Measurements from ENCODE around the gene GARIN3.

Gene GARIN3

DNA sequence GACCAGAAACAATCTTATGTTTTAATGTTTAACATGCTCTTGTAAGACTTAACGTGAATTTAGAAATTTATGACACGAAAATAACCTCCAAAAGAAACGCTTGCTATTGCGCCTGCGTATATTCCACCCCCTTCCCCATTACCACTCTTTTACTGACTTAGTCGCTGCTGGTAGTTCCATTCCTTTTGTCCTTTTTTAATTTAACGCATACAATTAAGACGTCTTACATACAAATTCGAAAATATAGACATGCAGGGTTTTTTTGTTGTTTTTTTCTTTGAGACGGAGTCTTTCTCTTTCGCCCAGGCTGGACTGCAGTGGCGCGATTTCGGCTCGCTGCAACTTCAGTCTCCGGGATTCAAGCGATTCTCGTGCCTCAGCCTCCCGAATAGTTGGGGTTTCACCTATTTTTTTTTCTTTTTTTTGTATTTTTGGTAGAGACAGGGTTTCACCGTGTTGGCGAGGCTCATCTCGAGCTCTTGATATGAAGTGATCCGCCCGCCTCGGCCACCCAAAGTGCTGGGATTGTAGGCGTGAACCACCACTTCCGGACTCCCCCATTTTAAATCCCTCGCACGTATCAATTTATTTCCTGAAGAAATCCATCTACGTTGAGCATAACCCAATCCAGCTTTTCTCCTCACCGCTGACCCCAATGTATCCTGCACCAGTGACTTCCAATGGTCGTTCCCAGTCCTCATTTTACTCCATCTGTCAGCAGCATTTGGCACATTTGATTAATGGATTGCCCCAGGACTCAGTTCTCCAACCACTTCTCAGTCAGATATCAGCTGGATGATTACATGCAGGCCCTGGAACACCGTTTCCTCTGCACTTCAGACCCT is 22.7 kb downstream of the GARIN3 start:
- Mint-ChIP-seq H3K4me3 (peak overlapping the region; percentile 95), H3K27me3 (ENCODE audit: low read depth) (no peaks in the 10 kb centered on the region), H3K36me3 (ENCODE audit: low read depth) (peaks cover 24% of the 10 kb centered on the region), H3K4me1 (ENCODE audit: low read depth) (peaks cover 35% of the 10 kb centered on the region), H3K27ac (peak overlapping the region; percentile 99), H3K9me3 (no peaks in the 10 kb centered on the region)

DNA sequence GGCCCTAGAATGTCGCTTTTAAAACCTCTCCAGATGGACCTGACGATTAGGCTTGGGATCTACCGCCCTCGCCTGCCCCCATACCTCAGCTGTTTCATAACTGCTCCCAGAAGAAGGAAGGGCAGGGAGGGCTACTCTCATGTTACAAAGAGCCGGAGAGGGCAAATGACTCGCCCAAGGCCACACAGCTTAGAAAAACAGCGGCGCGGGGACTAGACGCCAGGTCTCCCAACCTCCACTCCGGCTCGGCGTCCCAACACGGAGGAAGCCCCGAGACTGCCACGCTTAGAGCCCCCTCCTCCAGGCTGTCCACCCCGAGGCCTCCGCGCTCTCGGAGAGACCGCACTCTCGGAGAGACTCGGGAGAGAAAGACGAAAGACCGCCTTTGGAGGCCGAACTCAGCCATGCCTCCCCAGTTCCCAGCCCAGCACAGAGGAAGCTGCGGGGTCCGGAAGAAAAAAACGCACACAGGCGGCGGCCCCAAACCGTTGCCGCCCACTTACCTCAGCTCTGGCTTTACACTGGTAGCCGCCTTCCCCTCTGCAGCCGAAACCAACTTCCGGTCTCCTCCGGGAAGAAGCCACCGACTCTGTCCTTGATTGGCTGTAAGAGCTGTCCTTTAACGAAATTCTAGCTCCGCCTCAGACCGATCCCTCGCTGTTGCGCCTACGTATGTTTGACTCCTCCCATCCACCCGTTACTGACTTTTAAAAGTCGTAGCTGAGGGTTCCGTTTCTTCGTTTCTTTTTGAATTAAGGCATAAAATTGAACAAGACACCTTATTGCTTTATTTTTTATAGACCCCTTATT is 23.5 kb downstream of the GARIN3 start, which contains the start of gene MED7:
Gene MED7 (minus strand): TSS at position 549 of the 810 bp plus-strand sequence. CDS start 3,434 bp downstream, outside the sequence.
- Mint-ChIP-seq H3K27me3 (ENCODE audit: low read depth) (no peaks in the 10 kb centered on the region), H3K4me3 (peak within 1 kb of the TSS; percentile 95), H3K4me1 (ENCODE audit: low read depth) (peaks cover 31% of the 10 kb centered on the region), H3K27ac (peak within 1 kb of the TSS; percentile 99), H3K36me3 (ENCODE audit: low read depth) (peaks cover 31% of the 10 kb centered on the region), H3K9me3 (no peaks in the 10 kb centered on the region)

DNA sequence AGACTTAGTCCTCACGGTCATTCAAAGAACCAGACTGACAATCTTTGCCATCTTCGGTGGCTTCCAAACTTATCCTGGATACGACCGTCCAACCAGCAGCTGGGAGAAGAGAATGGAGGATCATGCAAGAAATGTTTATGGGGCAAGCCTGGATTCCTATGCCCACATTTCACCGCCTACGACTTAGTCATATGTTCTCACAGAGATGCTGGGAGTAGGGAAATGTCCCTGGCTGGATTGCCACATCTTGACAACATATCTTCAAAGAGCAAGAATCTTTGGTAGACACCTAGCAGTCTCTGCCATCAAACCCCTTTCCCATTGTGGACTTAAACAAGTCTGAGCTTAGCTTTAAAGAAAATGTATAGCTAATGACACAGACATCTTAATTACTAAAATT is 28.4 kb downstream of the GARIN3 start:
- H3K36me3 Mint-ChIP-seq (ENCODE audit: low read depth), result peaks cover 51% of the 10 kb centered on the region
- H3K4me3 Mint-ChIP-seq, result no peak overlapping the region
- no peak overlapping the region for H3K27ac Mint-ChIP-seq
- no peaks in the 10 kb centered on the region for H3K9me3 Mint-ChIP-seq
- H3K4me1 Mint-ChIP-seq (ENCODE audit: low read depth), result peaks cover 38% of the 10 kb centered on the region
- H3K27me3 Mint-ChIP-seq (ENCODE audit: low read depth), result no peaks in the 10 kb centered on the region

DNA sequence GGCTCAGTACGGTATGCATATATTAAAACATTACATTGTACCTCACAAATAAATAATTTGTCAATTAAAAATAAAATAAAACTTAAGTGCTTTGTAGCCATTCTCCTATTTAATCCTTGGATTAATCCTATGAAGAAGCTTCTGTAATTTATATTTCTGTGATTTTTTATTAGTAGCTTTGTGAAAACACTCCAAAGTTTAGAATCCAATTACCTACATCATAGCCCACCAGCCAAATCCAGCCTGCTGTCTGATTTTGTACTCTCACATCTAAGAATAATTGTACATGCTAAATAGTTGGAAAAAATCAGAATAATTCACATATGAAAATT is 33.8 kb downstream of the GARIN3 start:
- Mint-ChIP-seq H3K4me1 (ENCODE audit: low read depth) (peaks cover 30% of the 10 kb centered on the region), H3K36me3 (ENCODE audit: low read depth) (peaks cover 18% of the 10 kb centered on the region), H3K27me3 (ENCODE audit: low read depth) (no peaks in the 10 kb centered on the region), H3K27ac (no peak overlapping the region), H3K9me3 (no peaks in the 10 kb centered on the region), H3K4me3 (no peak overlapping the region)

DNA sequence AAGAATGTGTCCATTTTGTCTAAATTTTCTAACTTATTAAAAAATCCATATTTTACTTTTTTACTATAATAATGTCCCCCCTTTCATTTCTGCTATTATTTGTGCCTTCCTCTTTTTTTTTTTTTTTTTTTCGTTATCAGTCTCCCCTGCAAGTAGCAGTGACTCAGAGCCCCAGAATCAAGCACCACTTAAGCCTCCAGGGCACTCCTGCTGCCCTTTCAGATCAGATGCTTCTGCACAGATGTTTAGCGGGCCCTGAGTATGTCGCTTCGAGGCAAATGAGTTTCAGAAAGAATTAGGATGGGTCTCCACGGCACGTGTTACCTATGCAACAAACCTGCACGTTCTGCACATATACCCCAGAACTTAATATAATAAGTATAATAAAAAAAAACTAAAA is 35.1 kb downstream of the GARIN3 start:
- Mint-ChIP-seq H3K27me3 (ENCODE audit: low read depth) (no peaks in the 10 kb centered on the region), H3K4me3 (no peak overlapping the region), H3K9me3 (peaks cover 3% of the 10 kb centered on the region), H3K36me3 (ENCODE audit: low read depth) (peaks cover 11% of the 10 kb centered on the region), H3K27ac (no peak overlapping the region), H3K4me1 (ENCODE audit: low read depth) (peaks cover 28% of the 10 kb centered on the region)

DNA sequence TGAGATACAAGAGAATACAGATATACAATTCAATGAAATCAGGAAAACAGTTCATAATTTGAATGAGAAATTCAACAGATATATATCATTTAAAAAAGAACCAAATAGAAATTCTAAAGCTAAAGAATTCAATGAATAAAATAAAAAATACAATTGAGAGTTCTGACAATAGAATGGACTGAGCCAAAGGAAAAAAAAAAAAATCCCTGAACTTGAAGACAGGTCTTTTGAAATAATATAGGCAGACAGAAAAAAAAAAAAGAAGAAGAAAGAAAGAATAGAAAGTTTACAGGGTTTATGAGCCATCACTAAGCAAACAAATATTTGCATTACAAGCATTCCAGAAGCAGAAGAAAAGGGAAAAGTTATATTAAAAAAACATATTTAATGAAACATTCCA is 44.4 kb downstream of the GARIN3 start:
- H3K27me3 Mint-ChIP-seq (ENCODE audit: low read depth), result no peaks in the 10 kb centered on the region
- H3K4me1 Mint-ChIP-seq (ENCODE audit: low read depth), result peaks cover 5% of the 10 kb centered on the region
- H3K36me3 Mint-ChIP-seq (ENCODE audit: low read depth), result peaks cover 42% of the 10 kb centered on the region
- H3K4me3 Mint-ChIP-seq, result no peak overlapping the region
- no peak overlapping the region for H3K27ac Mint-ChIP-seq
- peaks cover 38% of the 10 kb centered on the region for H3K9me3 Mint-ChIP-seq

DNA sequence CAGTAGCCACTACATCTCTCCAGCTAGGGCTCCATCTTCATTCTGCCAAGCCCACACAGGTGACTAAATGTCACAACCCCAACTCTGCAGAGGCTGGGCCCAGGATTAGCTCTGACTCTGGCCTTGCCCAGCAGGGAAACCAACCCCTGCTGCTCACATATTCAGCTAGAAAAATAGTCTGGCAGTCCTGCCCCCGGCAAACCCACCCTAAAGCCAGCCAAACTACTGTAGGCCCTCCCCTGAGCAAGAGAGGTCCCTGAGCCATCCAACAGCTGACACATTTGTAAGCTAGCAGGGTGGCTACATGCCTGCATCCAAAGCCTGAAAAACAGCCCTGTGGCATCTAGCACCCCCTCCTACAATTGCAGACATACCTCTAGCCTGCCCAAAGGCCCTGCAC is 46.0 kb downstream of the GARIN3 start:
- Mint-ChIP-seq H3K4me3 (no peak overlapping the region), H3K27me3 (ENCODE audit: low read depth) (no peaks in the 10 kb centered on the region), H3K27ac (no peak overlapping the region), H3K36me3 (ENCODE audit: low read depth) (peaks cover 35% of the 10 kb centered on the region), H3K4me1 (ENCODE audit: low read depth) (peaks cover 14% of the 10 kb centered on the region), H3K9me3 (peaks cover 31% of the 10 kb centered on the region)

DNA sequence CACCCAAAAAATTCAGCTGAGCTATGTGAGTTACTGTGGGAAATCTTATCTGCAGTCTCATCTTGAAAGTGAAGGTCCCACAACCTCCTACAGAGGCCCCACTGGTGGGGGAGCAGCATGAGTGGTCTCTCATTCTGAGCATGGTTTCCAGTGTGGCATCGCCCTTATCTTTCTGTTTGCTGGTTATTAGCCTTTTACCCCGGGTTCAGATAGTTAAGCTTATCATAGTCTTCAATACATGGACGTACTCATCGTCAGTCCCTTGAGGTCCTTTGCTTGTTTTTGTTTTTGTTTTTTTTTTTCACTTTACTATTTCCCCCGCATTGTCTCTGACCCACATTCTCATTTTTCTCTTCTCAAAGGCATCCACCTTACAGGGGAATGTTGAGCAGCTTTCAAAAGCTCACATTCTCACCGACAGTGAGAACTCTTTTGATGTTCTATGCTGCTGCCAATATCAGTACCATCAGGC is 49.5 kb downstream of the GARIN3 start:
- Mint-ChIP-seq H3K4me3 (peak overlapping the region; percentile 24), H3K4me1 (ENCODE audit: low read depth) (peaks cover 30% of the 10 kb centered on the region), H3K27me3 (ENCODE audit: low read depth) (no peaks in the 10 kb centered on the region), H3K27ac (peak overlapping the region; percentile 60), H3K9me3 (peaks cover 11% of the 10 kb centered on the region), H3K36me3 (ENCODE audit: low read depth) (peaks cover 16% of the 10 kb centered on the region)

DNA sequence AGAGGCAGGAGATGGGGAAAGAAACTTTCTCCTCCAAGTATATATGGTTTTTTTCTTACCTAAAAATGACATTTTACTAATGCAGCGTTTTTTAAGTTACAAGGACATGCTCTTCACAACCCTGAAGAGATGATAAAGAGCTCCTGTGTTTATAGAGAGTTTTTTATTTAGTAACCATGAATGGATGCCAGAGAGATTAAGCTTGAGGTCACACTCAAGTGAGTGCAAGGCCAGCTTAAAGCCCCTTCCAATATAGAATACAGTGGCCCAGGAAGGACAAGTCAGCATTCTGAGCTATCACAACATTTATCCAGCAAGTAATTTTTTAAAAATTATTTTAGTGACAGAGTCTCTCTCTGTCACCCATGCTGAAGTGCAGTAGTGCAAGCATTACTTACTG is 50.6 kb downstream of the GARIN3 start:
- peaks cover 35% of the 10 kb centered on the region for H3K4me1 Mint-ChIP-seq (ENCODE audit: low read depth)
- H3K36me3 Mint-ChIP-seq (ENCODE audit: low read depth), result peaks cover 7% of the 10 kb centered on the region
- H3K27ac Mint-ChIP-seq, result peak overlapping the region; percentile 3
- H3K27me3 Mint-ChIP-seq (ENCODE audit: low read depth), result no peaks in the 10 kb centered on the region
- peaks cover 5% of the 10 kb centered on the region for H3K9me3 Mint-ChIP-seq
- no peak overlapping the region for H3K4me3 Mint-ChIP-seq

DNA sequence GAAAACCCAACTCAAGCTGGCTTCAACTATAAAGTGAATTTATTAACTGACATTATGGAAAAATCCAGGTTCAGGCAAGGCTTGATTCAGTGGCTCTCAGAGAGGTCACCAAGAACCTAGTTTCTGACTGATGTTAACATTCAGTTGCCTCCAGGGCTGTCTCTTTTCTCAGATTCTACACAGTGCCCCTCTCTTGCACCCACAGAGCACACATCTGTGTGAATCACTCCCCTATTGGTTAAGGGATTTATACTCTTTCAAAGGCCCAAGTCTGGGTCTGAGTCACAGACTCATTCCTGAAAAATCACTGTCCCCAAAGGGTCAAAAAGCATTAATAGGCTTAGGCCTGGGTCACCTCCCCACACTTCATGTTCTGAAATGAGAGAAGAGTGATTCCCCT is 51.1 kb downstream of the GARIN3 start:
- Mint-ChIP-seq H3K4me1 (ENCODE audit: low read depth) (peaks cover 35% of the 10 kb centered on the region), H3K27me3 (ENCODE audit: low read depth) (no peaks in the 10 kb centered on the region), H3K36me3 (ENCODE audit: low read depth) (peaks cover 6% of the 10 kb centered on the region), H3K4me3 (no peak overlapping the region), H3K27ac (peak overlapping the region; percentile 3), H3K9me3 (peaks cover 5% of the 10 kb centered on the region)

DNA sequence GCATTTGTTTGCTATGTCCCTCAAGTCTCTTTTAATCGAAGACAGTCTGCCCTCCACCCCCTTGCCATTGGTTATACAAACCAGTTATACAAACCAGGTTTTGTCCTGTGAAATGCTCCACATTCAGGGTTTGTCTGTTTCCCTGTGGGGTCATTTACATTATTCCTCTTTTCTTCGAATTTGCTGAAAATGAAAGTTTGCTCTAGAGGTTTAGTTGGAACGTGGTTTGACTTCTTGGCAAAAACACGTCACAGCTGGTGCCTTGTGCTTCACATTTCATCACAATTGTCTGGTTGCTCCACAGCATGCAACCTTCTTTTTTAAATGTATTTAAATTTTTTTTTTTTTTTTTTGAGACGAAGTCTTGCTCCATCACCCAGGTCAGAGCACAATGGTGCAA is 53.1 kb downstream of the GARIN3 start:
- peaks cover 50% of the 10 kb centered on the region for H3K4me1 Mint-ChIP-seq (ENCODE audit: low read depth)
- no peaks in the 10 kb centered on the region for H3K9me3 Mint-ChIP-seq
- peak overlapping the region; percentile 54 for H3K4me3 Mint-ChIP-seq
- H3K27me3 Mint-ChIP-seq (ENCODE audit: low read depth), result no peaks in the 10 kb centered on the region
- peaks cover 12% of the 10 kb centered on the region for H3K36me3 Mint-ChIP-seq (ENCODE audit: low read depth)
- peak overlapping the region; percentile 86 for H3K27ac Mint-ChIP-seq
